Caco-2 (cell line): ENCODE measurements around the gene KRTAP5-9. TPM values are rescaled to one million over a fixed set of nuclear protein-coding genes. Genes with fewer than 3 reads are reported as not detected.

Experiments
- BruUV-seq: library from RNA; stranded (reverse); fragments of 400-500 nt; replicated peaks from 2 replicates; lab custom pipeline; 2021; lab: Mats Ljungman, UMichigan
- CTCF ChIA-PET: fragments of 300-600 bp; sonication (Branson Sonifier 250); formaldehyde crosslinking; loops from one replicate; lab custom pipeline; 2022; ENCODE audit warnings: antibody characterized with exemption; lab: Charles Lee
- POLR2A ChIA-PET: fragments of 300-600 bp; sonication (Branson Sonifier 250); formaldehyde crosslinking; loops from one replicate; lab custom pipeline; 2022; ENCODE audit warnings: antibody characterized with exemption; lab: Charles Lee
- DNase-seq, 2 experiments: peaks; one replicate each; pipeline versions ENCODE4 v3.0.0 to v3.0.0-alpha.2; 2020 to 2022
- H3K27me3 ChIP-seq: replicated peaks from 2 replicates; pipeline ENCODE4 v1.6.0; 2011; ENCODE audit warnings: low read length; ENCODE audit not compliant: control insufficient read depth, insufficient read depth
- H3K36me3 ChIP-seq: 2 replicates; pipeline ENCODE4 v1.5.1; 2011; ENCODE audit warnings: low read length; ENCODE audit not compliant: control insufficient read depth, insufficient read depth
- H3K4me1 ChIP-seq: fragments of 250-450 bp; sonication (Bioruptor Pico); 2 replicates; pipeline ENCODE4 v1.5.1; 2020; ENCODE audit warnings: mild to moderate bottlenecking
- H3K4me3 ChIP-seq: 2 replicates; pipeline ENCODE4 v1.5.1; 2011; ENCODE audit warnings: low read depth, mild to moderate bottlenecking, control low read depth, low read length
- H3K9me3 ChIP-seq: fragments of 250-450 bp; sonication (Bioruptor Pico); 2 replicates; pipeline ENCODE4 v1.5.1; 2020; ENCODE audit warnings: mild to moderate bottlenecking, moderate library complexity
- H3K27ac Mint-ChIP-seq: one replicate; pipeline ENCODE4 v1.8.0; 2022; ENCODE audit warnings: mixed read lengths; ENCODE audit not compliant: unreplicated experiment
- H3K27me3 Mint-ChIP-seq: one replicate; pipeline ENCODE4 v1.8.0; 2022; ENCODE audit warnings: mixed read lengths; ENCODE audit not compliant: insufficient read depth, unreplicated experiment
- H3K36me3 Mint-ChIP-seq: one replicate; pipeline ENCODE4 v1.8.0; 2022; ENCODE audit warnings: mild to moderate bottlenecking, mixed read lengths; ENCODE audit not compliant: insufficient read depth, unreplicated experiment
- H3K4me1 Mint-ChIP-seq: one replicate; pipeline ENCODE4 v1.8.0; 2022; ENCODE audit warnings: low read depth, mixed read lengths; ENCODE audit not compliant: unreplicated experiment
- H3K4me3 Mint-ChIP-seq: one replicate; pipeline ENCODE4 v1.8.0; 2022; ENCODE audit warnings: mild to moderate bottlenecking, moderate library complexity, mixed read lengths; ENCODE audit not compliant: unreplicated experiment
- H3K9me3 Mint-ChIP-seq: one replicate; pipeline ENCODE4 v1.8.0; 2022; ENCODE audit warnings: mixed read lengths; ENCODE audit not compliant: unreplicated experiment
- intact Hi-C: fragments of 100-400 bp; cut with micrococcal nuclease; formaldehyde crosslinking; loops from one replicate; pipeline ENCODE4 v1.10.0; 2022; ENCODE audit not compliant: unreplicated experiment
- total RNA-seq: library from RNA; stranded (reverse); gene quantifications from 2 replicates; pipeline ENCODE4 v1.2.3, GENCODE V29; 2022
- TF ChIP-seq, protein P1 (sequence below), 2 experiments: fragments of 200-600 bp in 1 of 2; IDR thresholded peaks; 1 replicate in 1 of 2; 2 replicates in 1 of 2; pipeline versions ENCODE4 v1.5.1 to v1.8.0; 2011 to 2022; ENCODE audit warnings: antibody characterized with exemption in 1 of 2, control low read depth in 1 of 2, inconsistent platforms in 1 of 2, low read depth in 1 of 2, low read length in 1 of 2, mild to moderate bottlenecking in 1 of 2, moderate library complexity in 1 of 2; ENCODE audit not compliant: insufficient read depth in 1 of 2, severe bottlenecking in 1 of 2, unreplicated experiment in 1 of 2

The KRTAP5-9 gene
- total RNA-seq, 1 experiment from 2014 or later = not detected

GRCh38 chr11:71500601-71501021 lies 47.6 kb upstream of the KRTAP5-9 start:
- ChIA-PET CTCF (no interaction called here), POLR2A (no interaction called here)
- Mint-ChIP-seq H3K4me3 (no peak overlapping the region), H3K9me3 (no peaks in the 10 kb centered on the region), H3K36me3 (peaks cover 31% of the 10 kb centered on the region), H3K27ac (no peak overlapping the region), H3K4me1 (no peaks in the 10 kb centered on the region), H3K27me3 (no peaks in the 10 kb centered on the region)
- BruUV-seq = no TSS peak
- Histone ChIP-seq H3K9me3 (no peaks in the 10 kb centered on the region), H3K27me3 (no peaks in the 10 kb centered on the region), H3K4me3 (no peak overlapping the region), H3K4me1 (no peaks in the 10 kb centered on the region), H3K36me3 (peaks cover 10% of the 10 kb centered on the region)
- intact Hi-C loops = no loop called here
- DNase-seq = peak in 1 of 2 experiments; percentile 41
- TF ChIP-seq, protein P1, sequence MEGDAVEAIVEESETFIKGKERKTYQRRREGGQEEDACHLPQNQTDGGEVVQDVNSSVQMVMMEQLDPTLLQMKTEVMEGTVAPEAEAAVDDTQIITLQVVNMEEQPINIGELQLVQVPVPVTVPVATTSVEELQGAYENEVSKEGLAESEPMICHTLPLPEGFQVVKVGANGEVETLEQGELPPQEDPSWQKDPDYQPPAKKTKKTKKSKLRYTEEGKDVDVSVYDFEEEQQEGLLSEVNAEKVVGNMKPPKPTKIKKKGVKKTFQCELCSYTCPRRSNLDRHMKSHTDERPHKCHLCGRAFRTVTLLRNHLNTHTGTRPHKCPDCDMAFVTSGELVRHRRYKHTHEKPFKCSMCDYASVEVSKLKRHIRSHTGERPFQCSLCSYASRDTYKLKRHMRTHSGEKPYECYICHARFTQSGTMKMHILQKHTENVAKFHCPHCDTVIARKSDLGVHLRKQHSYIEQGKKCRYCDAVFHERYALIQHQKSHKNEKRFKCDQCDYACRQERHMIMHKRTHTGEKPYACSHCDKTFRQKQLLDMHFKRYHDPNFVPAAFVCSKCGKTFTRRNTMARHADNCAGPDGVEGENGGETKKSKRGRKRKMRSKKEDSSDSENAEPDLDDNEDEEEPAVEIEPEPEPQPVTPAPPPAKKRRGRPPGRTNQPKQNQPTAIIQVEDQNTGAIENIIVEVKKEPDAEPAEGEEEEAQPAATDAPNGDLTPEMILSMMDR (IDR thresholded peaks at IDR 0.05; ENCODE audit: insufficient read depth in 1 of 2, low read depth in 1 of 2, low read length in 1 of 2, severe bottlenecking in 1 of 2, unreplicated experiment in 1 of 2) = no peak

GRCh38 chr11:71501071-71501985 lies 46.9 kb upstream of the KRTAP5-9 start:
- no peaks in the 10 kb centered on the region for H3K9me3 ChIP-seq
- H3K36me3 ChIP-seq = peaks cover 10% of the 10 kb centered on the region
- H3K4me1 Mint-ChIP-seq = no peaks in the 10 kb centered on the region
- no peaks in the 10 kb centered on the region for H3K27me3 Mint-ChIP-seq
- TF ChIP-seq, protein P1 (IDR thresholded peaks at IDR 0.05; ENCODE audit: insufficient read depth in 1 of 2, low read depth in 1 of 2, low read length in 1 of 2, severe bottlenecking in 1 of 2, unreplicated experiment in 1 of 2) = no peak
- peaks cover 25% of the 10 kb centered on the region for H3K36me3 Mint-ChIP-seq
- H3K4me1 ChIP-seq = no peaks in the 10 kb centered on the region
- H3K27ac Mint-ChIP-seq = no peak overlapping the region
- H3K27me3 ChIP-seq = no peaks in the 10 kb centered on the region
- ChIA-PET POLR2A (no interaction called here), CTCF (no interaction called here)
- no peak overlapping the region for H3K4me3 ChIP-seq
- intact Hi-C loops = no loop called here
- BruUV-seq = no TSS peak
- no peaks in the 10 kb centered on the region for H3K9me3 Mint-ChIP-seq
- no peak overlapping the region for H3K4me3 Mint-ChIP-seq
- DNase-seq = peak in 1 of 2 experiments; percentile 34

DNA sequence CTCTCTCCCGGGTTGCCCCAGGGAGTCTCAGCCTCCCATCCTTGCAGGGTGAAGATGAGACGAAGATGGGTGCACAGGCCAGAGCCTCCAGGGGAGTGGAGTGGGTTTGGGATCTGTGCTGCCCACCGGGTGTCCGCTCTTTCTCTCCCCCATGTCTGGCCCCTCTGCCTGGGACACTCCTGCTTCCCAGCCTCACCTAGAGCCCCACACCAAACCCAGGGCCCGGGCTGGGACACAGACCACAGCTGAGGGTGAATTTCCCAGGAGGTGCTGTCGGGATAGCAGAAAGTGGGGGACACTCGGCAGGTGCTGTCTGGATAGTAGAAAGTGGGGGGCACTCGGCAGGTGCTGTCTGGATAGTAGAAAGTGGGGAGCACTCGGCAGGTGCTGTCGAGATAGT lies 46.2 kb upstream of the KRTAP5-9 start:
- H3K9me3 ChIP-seq = no peaks in the 10 kb centered on the region
- Mint-ChIP-seq H3K27me3 (no peaks in the 10 kb centered on the region), H3K27ac (no peak overlapping the region), H3K36me3 (peaks cover 18% of the 10 kb centered on the region), H3K9me3 (no peaks in the 10 kb centered on the region), H3K4me1 (no peaks in the 10 kb centered on the region), H3K4me3 (no peak overlapping the region)
- ChIA-PET POLR2A (no interaction called here), CTCF (no interaction called here)
- BruUV-seq = no TSS peak
- TF ChIP-seq, protein P1 (IDR thresholded peaks at IDR 0.05; ENCODE audit: insufficient read depth in 1 of 2, low read depth in 1 of 2, low read length in 1 of 2, severe bottlenecking in 1 of 2, unreplicated experiment in 1 of 2) = no peak
- H3K36me3 ChIP-seq = peaks cover 10% of the 10 kb centered on the region
- H3K27me3 ChIP-seq = no peaks in the 10 kb centered on the region
- no peaks in the 10 kb centered on the region for H3K4me1 ChIP-seq
- no peak overlapping the region for H3K4me3 ChIP-seq
- intact Hi-C loops = no loop called here
- peak in 1 of 2 experiments; percentile 37 for DNase-seq
